HG03097 (cell line): ENCODE measurements around the gene MYO5A.
A peak's percentile ranks its signal among the peaks of the same experiment; 100 is the strongest.

Experiments used
- ATAC-seq: cut with Tn5 transposase; IDR thresholded peaks from one replicate; pipeline ENCODE4 v1.9.1; 2021; ENCODE audit not compliant: unreplicated experiment, low FRiP score

MYO5A gene

GRCh38 chr15:52340093-52340492, 188.6 kb downstream of the MYO5A start:
- ATAC-seq = no peak

GRCh38 chr15:52338891-52339290, 189.8 kb downstream of the MYO5A start:
- no peak for ATAC-seq

GRCh38 chr15:52338058-52338457, 190.6 kb downstream of the MYO5A start:
- no peak for ATAC-seq

- no peak for ATAC-seq
These were observed 191.4 kb downstream of the MYO5A start for GRCh38 chr15:52337198-52337853.

- no peak for ATAC-seq
These were observed 192.2 kb downstream of the MYO5A start for GRCh38 chr15:52336529-52336928.

- ATAC-seq = no peak
These were observed 194.1 kb downstream of the MYO5A start for GRCh38 chr15:52334491-52335160.

GRCh38 chr15:52331490-52332240, 197.0 kb downstream of the MYO5A start:
- peak; percentile 88 for ATAC-seq

GRCh38 chr15:52329987-52330386, 198.7 kb downstream of the MYO5A start:
- no peak for ATAC-seq

GRCh38 chr15:52329150-52329549, 199.5 kb downstream of the MYO5A start:
- ATAC-seq = no peak

GRCh38 chr15:52328680-52329079, 200.0 kb downstream of the MYO5A start:
- ATAC-seq = no peak

- ATAC-seq = no peak
These were observed 201.9 kb downstream of the MYO5A start for GRCh38 chr15:52326756-52327155.

GRCh38 chr15:52324109-52324508, 204.6 kb downstream of the MYO5A start:
- ATAC-seq = no peak

GRCh38 chr15:52318729-52319500, 209.8 kb downstream of the MYO5A start:
- no peak for ATAC-seq

GRCh38 chr15:52317688-52318087, 211.0 kb downstream of the MYO5A start:
- no peak for ATAC-seq

- no peak for ATAC-seq
These were observed 211.7 kb downstream of the MYO5A start for GRCh38 chr15:52317022-52317421.

- no peak for ATAC-seq
These were observed 219.5 kb downstream of the MYO5A start for GRCh38 chr15:52309154-52309548.

GRCh38 chr15:52308446-52309153, 220.1 kb downstream of the MYO5A start:
- no peak for ATAC-seq

- ATAC-seq = no peak
These were observed 220.8 kb downstream of the MYO5A start for GRCh38 chr15:52307847-52308246.

- no peak for ATAC-seq
These were observed 222.4 kb downstream of the MYO5A start for GRCh38 chr15:52306270-52306669.

GRCh38 chr15:52303093-52303772, 225.4 kb downstream of the MYO5A start:
- ATAC-seq = no peak
